Trophoblast cell (in vitro differentiated cells and primary cell): ENCODE measurements around the gene PHACTR1.

Source experiments
- DNase-seq, 2 donors: peaks; one replicate each; pipeline ENCODE4 v3.0.0-alpha.2; 2016
- H2AFZ ChIP-seq: 2 replicates; pipeline ENCODE4 v1.6.1; 2013; ENCODE audit warnings: low read length, moderate library complexity, mild to moderate bottlenecking; ENCODE audit not compliant: insufficient read depth, poor library complexity
- H2AK5ac ChIP-seq: 2 replicates; pipeline ENCODE4 v1.6.1; 2013; ENCODE audit warnings: mild to moderate bottlenecking, low read length
- H2BK120ac ChIP-seq: 2 replicates; pipeline ENCODE4 v1.6.1; 2013; ENCODE audit warnings: low read length, mild to moderate bottlenecking, moderate library complexity; ENCODE audit not compliant: insufficient read depth, poor library complexity
- H2BK12ac ChIP-seq: 2 replicates; pipeline ENCODE4 v1.6.1; 2013; ENCODE audit warnings: mild to moderate bottlenecking, low read length, moderate library complexity
- H2BK5ac ChIP-seq: 2 replicates; pipeline ENCODE4 v1.6.1; 2013; ENCODE audit warnings: low read length, low read depth, moderate library complexity, mild to moderate bottlenecking; ENCODE audit not compliant: poor library complexity
- H3K14ac ChIP-seq: 2 replicates; pipeline ENCODE4 v1.6.1; 2013; ENCODE audit warnings: mild to moderate bottlenecking, low read length
- H3K18ac ChIP-seq: 2 replicates; pipeline ENCODE4 v1.6.1; 2013; ENCODE audit warnings: mild to moderate bottlenecking, low read length
- H3K23ac ChIP-seq: 2 replicates; pipeline ENCODE4 v1.6.1; 2013; ENCODE audit warnings: low read length
- H3K27ac ChIP-seq: 2 replicates; pipeline ENCODE4 v1.5.1; 2013; ENCODE audit warnings: low read depth, mild to moderate bottlenecking, inconsistent platforms, low read length, moderate library complexity
- H3K27me3 ChIP-seq: 2 replicates; pipeline ENCODE4 v1.6.1; 2013; ENCODE audit warnings: inconsistent platforms, mild to moderate bottlenecking, low read length, moderate library complexity; ENCODE audit not compliant: insufficient read depth
- H3K36me3 ChIP-seq, 2 experiments: 1 replicate in 1 of 2; 2 replicates in 1 of 2; pipeline ENCODE4 v1.6.1; 2013; ENCODE audit warnings: low read length in 2 of 2, mild to moderate bottlenecking in 2 of 2, moderate library complexity in 1 of 2; ENCODE audit not compliant: insufficient read depth in 2 of 2, control insufficient read depth in 1 of 2
- H3K4ac ChIP-seq: 2 replicates; pipeline ENCODE4 v1.6.1; 2013; ENCODE audit warnings: low read depth, mild to moderate bottlenecking, low read length, moderate library complexity
- H3K4me1 ChIP-seq, 2 experiments: 1 replicate in 1 of 2; 2 replicates in 1 of 2; pipeline ENCODE4 v1.6.1; 2013; ENCODE audit warnings: low read length in 2 of 2, mild to moderate bottlenecking in 2 of 2, moderate library complexity in 1 of 2; ENCODE audit not compliant: insufficient read depth in 2 of 2, control insufficient read depth in 1 of 2
- H3K4me2 ChIP-seq: 2 replicates; pipeline ENCODE4 v1.6.1; 2013; ENCODE audit warnings: inconsistent platforms, mild to moderate bottlenecking, low read length, moderate library complexity
- H3K4me3 ChIP-seq: 2 replicates; pipeline ENCODE4 v1.5.1; 2013; ENCODE audit warnings: mild to moderate bottlenecking, low read depth, low read length, inconsistent platforms
- H3K79me1 ChIP-seq: one replicate; pipeline ENCODE4 v1.6.1; 2013; ENCODE audit warnings: low read length
- H3K79me2 ChIP-seq: 2 replicates; pipeline ENCODE4 v1.6.1; 2013; ENCODE audit warnings: low read length, mild to moderate bottlenecking; ENCODE audit not compliant: control insufficient read depth, insufficient read depth, poor library complexity
- H3K9ac ChIP-seq: 2 replicates; pipeline ENCODE4 v1.6.1; 2013; ENCODE audit warnings: mild to moderate bottlenecking, low read length
- H3K9me3 ChIP-seq: 2 replicates; pipeline ENCODE4 v1.6.1; 2013; ENCODE audit warnings: low read depth, mild to moderate bottlenecking, control low read depth, inconsistent platforms, low read length; ENCODE audit not compliant: insufficient read depth
- H4K12ac ChIP-seq: 2 replicates; pipeline ENCODE4 v1.6.1; 2013; ENCODE audit warnings: low read depth, mild to moderate bottlenecking, low read length, moderate library complexity
- H4K8ac ChIP-seq: 2 replicates; pipeline ENCODE4 v1.6.1; 2013; ENCODE audit warnings: low read depth, mild to moderate bottlenecking, low read length, moderate library complexity
- H4K91ac ChIP-seq: one replicate; pipeline ENCODE4 v1.6.1; 2013; ENCODE audit warnings: low read depth, mild to moderate bottlenecking, low read length, moderate library complexity
- WGBS: extraction: QIAGEN DNeasy Blood & Tissue Kit; methylation state at CpG from one replicate; pipeline ENCODE4 v1.1.7; 2013; ENCODE audit warnings: missing lambda C conversion rate; ENCODE audit not compliant: insufficient read length, insufficient coverage; ENCODE audit errors: extremely low coverage; 5-methylcytosine and 5-hydroxymethylcytosine counted together

Gene PHACTR1

DNA sequence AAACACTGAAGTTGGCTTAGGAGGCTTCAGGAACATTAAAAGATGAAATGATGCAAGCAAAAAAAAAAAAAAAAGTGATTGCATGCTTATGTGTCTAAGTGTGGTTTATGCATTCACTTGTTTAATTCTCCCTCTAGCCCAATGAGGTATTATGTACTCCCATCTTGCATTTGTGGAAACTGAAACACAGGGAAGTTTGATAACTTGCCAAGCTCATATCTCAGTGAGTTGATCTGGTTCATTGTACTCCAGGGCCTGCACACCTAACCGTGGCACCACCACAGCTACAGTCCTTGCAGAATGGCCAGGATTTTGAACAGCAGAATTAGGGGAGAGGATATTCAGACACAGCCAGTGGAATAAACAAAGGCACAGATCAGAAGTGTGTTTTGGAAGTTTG is 360.6 kb downstream of the PHACTR1 start:
- Histone ChIP-seq H3K14ac (no peak overlapping the region), H3K27ac (no peak overlapping the region), H3K4me3 (no peak overlapping the region), H3K27me3 (no peaks in the 10 kb centered on the region), H2AFZ (no peak overlapping the region), H3K4me2 (no peak overlapping the region), H3K18ac (no peak overlapping the region), H2BK5ac (no peak overlapping the region), H3K4ac (no peak overlapping the region), H2BK120ac (no peak overlapping the region), H4K12ac (no peak overlapping the region), H3K36me3 (no peaks in the 10 kb centered on the region), H4K91ac (no peak overlapping the region), H3K79me2 (no peaks in the 10 kb centered on the region), H3K79me1 (no peaks in the 10 kb centered on the region), H4K8ac (no peak overlapping the region), H3K23ac (no peak overlapping the region), H3K9me3 (no peaks in the 10 kb centered on the region), H3K4me1 (no peaks in the 10 kb centered on the region), H3K9ac (no peak overlapping the region), H2AK5ac (no peak overlapping the region), H2BK12ac (no peak overlapping the region)
- no peak for DNase-seq
- WGBS = no CpG with 5 or more reads among the region's 1 CpG

- H2BK120ac ChIP-seq = no peak overlapping the region
- no peak overlapping the region for H2BK5ac ChIP-seq
- no peak overlapping the region for H2AK5ac ChIP-seq
- H4K8ac ChIP-seq = no peak overlapping the region
- no peak overlapping the region for H3K18ac ChIP-seq
- H2AFZ ChIP-seq = no peak overlapping the region
- no peak overlapping the region for H3K4me3 ChIP-seq
- no peak overlapping the region for H3K4me2 ChIP-seq
- no peak overlapping the region for H4K91ac ChIP-seq
- no peaks in the 10 kb centered on the region for H3K4me1 ChIP-seq
- H3K79me2 ChIP-seq = no peaks in the 10 kb centered on the region
- peak; percentile 9 to 33 for DNase-seq
- H3K14ac ChIP-seq = no peak overlapping the region
- H3K23ac ChIP-seq = no peak overlapping the region
- H3K36me3 ChIP-seq = no peaks in the 10 kb centered on the region
- no peaks in the 10 kb centered on the region for H3K79me1 ChIP-seq
- peak overlapping the region; percentile 7 for H3K9ac ChIP-seq
- H3K9me3 ChIP-seq = no peaks in the 10 kb centered on the region
- H2BK12ac ChIP-seq = no peak overlapping the region
- H3K27ac ChIP-seq = no peak overlapping the region
- no CpG with 5 or more reads among the region's 6 CpGs for WGBS
- no peaks in the 10 kb centered on the region for H3K27me3 ChIP-seq
- no peak overlapping the region for H3K4ac ChIP-seq
- no peak overlapping the region for H4K12ac ChIP-seq
These were observed 362.6 kb downstream of the PHACTR1 start for GRCh38 chr6:13079096-13079723.

- Histone ChIP-seq H2BK5ac (no peak overlapping the region), H2BK12ac (no peak overlapping the region), H4K91ac (no peak overlapping the region), H3K27ac (no peak overlapping the region), H3K79me2 (no peaks in the 10 kb centered on the region), H2AK5ac (no peak overlapping the region), H3K4me2 (no peak overlapping the region), H3K27me3 (no peaks in the 10 kb centered on the region), H3K14ac (no peak overlapping the region), H3K4me3 (no peak overlapping the region), H3K9ac (no peak overlapping the region), H3K9me3 (no peaks in the 10 kb centered on the region), H3K23ac (no peak overlapping the region), H4K12ac (no peak overlapping the region), H3K36me3 (no peaks in the 10 kb centered on the region), H3K79me1 (no peaks in the 10 kb centered on the region), H3K4me1 (no peaks in the 10 kb centered on the region), H3K4ac (no peak overlapping the region), H2BK120ac (no peak overlapping the region), H2AFZ (no peak overlapping the region), H3K18ac (no peak overlapping the region), H4K8ac (no peak overlapping the region)
- no CpG with 5 or more reads among the region's 5 CpGs for WGBS
- DNase-seq = no peak
These were observed 364.1 kb downstream of the PHACTR1 start for GRCh38 chr6:13080462-13081188.

GRCh38 chr6:13081189-13081563 is 364.6 kb downstream of the PHACTR1 start:
- Histone ChIP-seq H2AK5ac (no peak overlapping the region), H3K36me3 (no peaks in the 10 kb centered on the region), H3K4me2 (no peak overlapping the region), H3K4me3 (no peak overlapping the region), H3K4me1 (no peaks in the 10 kb centered on the region), H3K27ac (no peak overlapping the region), H4K8ac (no peak overlapping the region), H4K12ac (no peak overlapping the region), H3K27me3 (no peaks in the 10 kb centered on the region), H3K79me2 (no peaks in the 10 kb centered on the region), H4K91ac (no peak overlapping the region), H3K18ac (no peak overlapping the region), H3K9ac (no peak overlapping the region), H3K9me3 (no peaks in the 10 kb centered on the region), H2BK120ac (no peak overlapping the region), H3K4ac (no peak overlapping the region), H3K23ac (no peak overlapping the region), H3K14ac (no peak overlapping the region), H2BK12ac (no peak overlapping the region), H3K79me1 (no peaks in the 10 kb centered on the region), H2BK5ac (no peak overlapping the region), H2AFZ (no peak overlapping the region)
- no CpG with 5 or more reads among the region's 4 CpGs for WGBS
- no peak for DNase-seq
